GM12892 (cell line): ENCODE results near the gene XPO4.
A peak's percentile ranks its signal among the peaks of the same experiment; 100 is the strongest.

Experiments used
- DNase-seq: peaks from one replicate; pipeline ENCODE4 v3.0.0; 2011; ENCODE audit not compliant: insufficient read length
- FAIRE-seq: peaks from 2 replicates; lab custom pipeline; 2011; peaks lifted over from hg19 to GRCh38; lab: Jason Lieb, UNC
- POLR2A ChIP-seq: IDR thresholded peaks from 2 replicates; pipeline ENCODE4 v1.6.1; 2011; ENCODE audit warnings: low read depth, low read length, control low read depth
- POLR2AphosphoS5 ChIP-seq: IDR thresholded peaks from 2 replicates; pipeline ENCODE4 v1.6.1; 2011; ENCODE audit warnings: low read depth, low read length, control low read depth
- TAF1 ChIP-seq: IDR thresholded peaks from 2 replicates; pipeline ENCODE4 v1.6.1; 2011; ENCODE audit warnings: low read depth, mild to moderate bottlenecking, control low read depth, low read length, borderline replicate concordance

Gene XPO4

GRCh38 chr13:20796791-20797508, 105.6 kb downstream of the XPO4 start:
- FAIRE-seq = no peak
- TF ChIP-seq TAF1 = no peak
- no peak for TF ChIP-seq POLR2A
- TF ChIP-seq POLR2AphosphoS5 = no peak
- DNase-seq = no peak

DNA sequence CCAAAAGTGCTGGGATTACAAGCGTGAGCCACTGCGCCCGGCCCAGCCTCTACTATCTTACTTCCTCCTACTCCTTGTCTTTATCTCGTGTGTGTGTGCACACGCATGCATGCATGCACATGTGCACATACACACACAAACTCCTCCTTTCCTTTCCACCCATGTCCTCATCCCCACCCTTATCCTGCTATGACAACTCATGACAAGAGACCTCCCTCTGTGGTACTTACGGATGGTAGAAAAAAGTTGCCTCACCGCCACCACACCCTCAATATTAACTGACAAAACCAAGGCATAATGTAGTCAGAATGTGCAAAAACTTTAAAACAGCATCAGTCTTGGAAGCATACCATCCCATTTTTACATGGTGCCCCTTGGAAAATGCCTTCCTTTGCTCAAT, 112.9 kb downstream of the XPO4 start:
- TF ChIP-seq POLR2AphosphoS5 (no peak), TAF1 (no peak), POLR2A (no peak)
- DNase-seq (no peak), FAIRE-seq (no peak)

DNA sequence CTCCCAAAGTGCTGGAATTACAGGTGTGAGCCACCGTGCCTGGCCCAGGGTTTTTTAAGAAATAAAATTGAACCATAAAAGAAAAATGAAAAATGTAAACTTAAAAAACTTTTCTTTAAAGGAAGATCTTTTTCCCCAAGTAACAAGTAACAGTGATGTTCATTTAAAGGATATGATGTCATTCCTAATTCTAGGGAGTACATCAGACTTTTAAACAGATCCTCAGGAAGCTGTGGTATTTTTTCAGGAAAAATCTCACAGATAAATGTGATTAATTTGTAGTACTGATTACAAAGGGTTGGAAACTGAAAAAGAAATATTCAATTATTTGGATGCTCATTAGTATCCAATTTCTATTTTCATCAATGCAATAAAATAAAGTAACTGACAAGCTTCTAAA, 114.2 kb downstream of the XPO4 start:
- FAIRE-seq = no peak

GRCh38 chr13:20787180-20787579, 115.4 kb downstream of the XPO4 start:
- DNase-seq (no peak), FAIRE-seq (no peak)
- TF ChIP-seq POLR2AphosphoS5 (no peak), POLR2A (no peak), TAF1 (no peak)

More for the DNA sequence above, 114.2 kb downstream of the XPO4 start:
- DNase-seq = no peak
- TF ChIP-seq POLR2AphosphoS5 = no peak
- TF ChIP-seq TAF1 = no peak
- TF ChIP-seq POLR2A = no peak

DNA sequence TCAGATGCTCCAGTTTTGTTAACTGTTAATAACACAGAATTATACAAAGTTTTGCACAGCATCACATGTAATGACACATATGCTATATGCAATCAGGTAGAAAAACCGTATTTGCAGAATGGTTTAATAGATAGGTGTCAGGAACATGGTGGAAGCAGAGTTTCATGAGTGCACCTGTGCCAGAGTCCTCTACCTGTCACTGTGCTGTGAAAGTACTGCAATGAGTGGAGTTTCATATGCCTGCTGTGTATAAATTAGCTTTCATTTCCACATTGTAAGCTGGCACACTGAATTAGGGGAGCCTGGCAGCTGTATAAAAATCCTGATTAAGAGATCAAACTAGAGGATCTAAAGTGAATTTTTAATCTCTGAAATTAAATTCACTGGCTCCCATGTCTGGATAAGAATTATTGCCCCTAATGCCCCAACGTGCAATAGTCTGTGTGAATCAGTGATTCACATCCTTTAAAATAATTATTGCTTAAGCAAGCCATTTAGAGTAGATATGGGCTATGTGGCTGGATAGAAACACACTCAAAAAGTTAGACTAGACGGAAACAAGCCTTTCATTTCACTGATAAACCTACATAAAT, 120.3 kb downstream of the XPO4 start:
- TF ChIP-seq POLR2A (no peak), TAF1 (no peak), POLR2AphosphoS5 (no peak)
- DNase-seq = no peak
- peak; percentile 53 for FAIRE-seq

DNA sequence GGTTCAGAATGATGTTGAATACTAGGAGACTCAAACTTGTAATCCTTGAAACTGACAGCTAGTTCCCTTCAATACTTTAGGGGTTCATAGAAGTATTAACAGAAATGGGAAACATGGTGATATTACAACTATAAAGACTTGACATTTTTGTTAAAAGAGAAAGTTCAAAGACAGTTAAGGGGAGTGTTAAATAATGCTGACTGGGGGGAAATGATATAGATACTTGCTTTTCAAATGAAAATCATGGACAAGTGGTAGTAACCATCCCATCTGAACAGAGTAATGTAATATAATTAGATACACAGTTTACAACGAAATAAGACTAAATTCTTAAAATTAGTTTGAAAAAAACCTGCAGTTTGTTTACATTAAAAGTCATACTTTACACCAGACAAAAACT, 122.2 kb downstream of the XPO4 start:
- DNase-seq = no peak
- TF ChIP-seq POLR2A = no peak
- TF ChIP-seq POLR2AphosphoS5 = no peak
- no peak for TF ChIP-seq TAF1
- FAIRE-seq = no peak

- FAIRE-seq (no peak), DNase-seq (no peak)
- no peak for TF ChIP-seq TAF1
- TF ChIP-seq POLR2AphosphoS5 = no peak
- no peak for TF ChIP-seq POLR2A
These were observed 123.1 kb downstream of the XPO4 start for GRCh38 chr13:20779405-20779804.

GRCh38 chr13:20778311-20778710, 124.2 kb downstream of the XPO4 start:
- TF ChIP-seq POLR2AphosphoS5 (no peak), POLR2A (no peak), TAF1 (no peak)
- DNase-seq (no peak), FAIRE-seq (no peak)

DNA sequence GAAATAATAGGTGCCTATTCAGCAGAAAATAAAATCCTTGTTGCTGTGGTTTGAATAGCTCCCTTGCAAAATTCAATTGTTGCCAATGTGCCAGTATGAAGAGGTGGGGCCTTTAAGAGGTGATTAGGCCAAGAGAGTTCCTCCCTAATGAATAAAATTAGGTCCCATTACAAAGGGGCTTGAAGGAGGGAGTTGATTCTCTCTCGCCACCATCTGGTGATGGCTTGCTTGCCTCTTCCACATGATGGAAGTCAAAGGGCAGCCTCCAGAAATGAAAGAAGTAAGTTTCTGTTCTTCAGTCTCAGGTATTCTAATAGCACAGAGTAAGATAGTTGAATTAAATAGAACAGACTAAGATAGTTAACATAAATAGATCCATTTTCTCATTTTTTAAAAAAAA, 125.8 kb downstream of the XPO4 start:
- no peak for DNase-seq
- TF ChIP-seq POLR2AphosphoS5 = no peak
- TF ChIP-seq POLR2A = no peak
- no peak for TF ChIP-seq TAF1
- no peak for FAIRE-seq

- FAIRE-seq = no peak
- TF ChIP-seq TAF1 = no peak
- TF ChIP-seq POLR2AphosphoS5 = no peak
- no peak for TF ChIP-seq POLR2A
These were observed 126.6 kb downstream of the XPO4 start for GRCh38 chr13:20775961-20776360.

DNA sequence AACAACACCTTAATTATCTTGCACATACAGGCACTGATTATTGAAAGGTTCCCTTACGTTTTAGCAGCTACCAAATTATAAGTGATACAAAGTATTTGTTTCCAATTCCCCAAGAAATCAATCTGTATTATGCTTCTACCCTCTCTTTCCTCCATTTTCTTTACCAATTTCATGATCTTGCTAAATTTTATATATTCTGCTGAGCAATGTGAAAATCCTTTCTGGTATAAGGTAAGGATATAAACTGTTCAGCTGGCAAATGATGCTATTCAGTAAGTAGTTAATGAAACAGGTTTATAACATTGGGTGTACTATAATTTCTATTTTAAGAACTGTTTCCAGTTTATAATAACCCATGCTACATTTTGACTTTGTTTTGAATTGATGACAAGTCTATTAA, 127.8 kb downstream of the XPO4 start:
- TF ChIP-seq TAF1 (no peak), POLR2AphosphoS5 (no peak), POLR2A (no peak)
- no peak for DNase-seq
- no peak for FAIRE-seq

More at GRCh38 chr13:20775961-20776360, 126.6 kb downstream of the XPO4 start:
- DNase-seq = no peak
